K562 (cell line): ENCODE measurements around the gene IL20RA. TPM values are rescaled to one million over a fixed set of nuclear protein-coding genes. Genes with fewer than 3 reads are reported as not detected.

Source experiments
- NFE2L1 ChIP-seq: fragments of 450-650 bp; IDR thresholded peaks from 2 replicates; pipeline ENCODE4 v1.6.1; 2016; ENCODE audit warnings: missing genetic modification characterization, low read depth, mild to moderate bottlenecking, missing compliant biosample characterization, moderate library complexity, borderline replicate concordance
- NFIX ChIP-seq: fragments of 250-450 bp; sonication (Bioruptor Pico); IDR thresholded peaks from 2 replicates; pipeline ENCODE4 v1.4.0; 2020; ENCODE audit warnings: low read depth, mild to moderate bottlenecking, moderate library complexity
- polyA plus RNA-seq, 8 experiments: library from polyadenylated mRNA; depleted of rRNA in 4 of 8; stranded (reverse) in 5 of 8; unstranded in 3 of 8; fragments of >200 nt; fragmentation: Nextera tagmentation in 2 of 8; fragmentation: Illumina TruSeq in 1 of 8; extraction: Ambion mirVana in 2 of 8; extraction: Trizol in 1 of 8; gene quantifications; 2 replicates each; pipeline versions ENCODE4 v1.2.1 to v1.2.3, GENCODE V29; 2011 to 2014; ENCODE audit warnings: inconsistent platforms in 1 of 8, missing spikeins in 1 of 8
- total RNA-seq, 7 experiments: library from RNA; depleted of rRNA in 6 of 7; stranded (reverse); fragments of >200 nt in 6 of 7; fragmentation: Illumina TruSeq in 2 of 7; extraction: Trizol in 2 of 7; gene quantifications; 2 replicates each; pipeline versions ENCODE4 v1.2.1 to v1.2.3, GENCODE V29; 2011 to 2021; ENCODE audit warnings: low replicate concordance in 1 of 7
- TF ChIP-seq, protein P1 (sequence below): fragments of 450-650 bp; IDR thresholded peaks from 2 replicates; pipeline ENCODE4 v1.6.1; 2018; ENCODE audit not compliant: partially characterized antibody
- TF ChIP-seq, protein P2 (sequence below): IDR thresholded peaks from 2 replicates; pipeline ENCODE4 v1.6.1; 2011; ENCODE audit warnings: borderline replicate concordance, low read depth, mild to moderate bottlenecking, moderate library complexity, low read length; ENCODE audit not compliant: insufficient read depth, poor library complexity, severe bottlenecking

Gene IL20RA
- total and polyA plus RNA-seq, 9 of the 15 experiments (the other 6 are each of a cell fraction or from before 2014, with no cell fraction given): not detected

DNA sequence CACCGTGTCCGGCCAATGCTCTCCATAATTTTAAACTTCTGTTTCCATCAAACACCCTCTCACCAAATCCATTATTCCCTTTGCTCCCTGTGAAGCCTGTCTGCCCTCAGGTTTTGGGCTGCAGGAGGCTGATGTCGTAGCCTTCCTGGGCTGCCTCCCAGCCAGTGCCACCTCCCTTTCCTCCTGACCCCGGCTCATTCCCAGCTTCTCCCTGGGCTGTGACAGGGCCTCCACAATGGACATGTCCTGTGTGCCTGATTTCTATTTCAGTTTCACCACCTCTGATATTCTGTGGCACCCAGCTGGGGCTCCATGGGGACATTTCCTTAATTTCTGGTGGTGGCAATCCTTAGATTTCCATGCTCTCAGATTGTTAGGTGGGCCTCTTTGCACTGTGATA is 28.8 kb downstream of the IL20RA start (continued):
- TF ChIP-seq, protein P1, sequence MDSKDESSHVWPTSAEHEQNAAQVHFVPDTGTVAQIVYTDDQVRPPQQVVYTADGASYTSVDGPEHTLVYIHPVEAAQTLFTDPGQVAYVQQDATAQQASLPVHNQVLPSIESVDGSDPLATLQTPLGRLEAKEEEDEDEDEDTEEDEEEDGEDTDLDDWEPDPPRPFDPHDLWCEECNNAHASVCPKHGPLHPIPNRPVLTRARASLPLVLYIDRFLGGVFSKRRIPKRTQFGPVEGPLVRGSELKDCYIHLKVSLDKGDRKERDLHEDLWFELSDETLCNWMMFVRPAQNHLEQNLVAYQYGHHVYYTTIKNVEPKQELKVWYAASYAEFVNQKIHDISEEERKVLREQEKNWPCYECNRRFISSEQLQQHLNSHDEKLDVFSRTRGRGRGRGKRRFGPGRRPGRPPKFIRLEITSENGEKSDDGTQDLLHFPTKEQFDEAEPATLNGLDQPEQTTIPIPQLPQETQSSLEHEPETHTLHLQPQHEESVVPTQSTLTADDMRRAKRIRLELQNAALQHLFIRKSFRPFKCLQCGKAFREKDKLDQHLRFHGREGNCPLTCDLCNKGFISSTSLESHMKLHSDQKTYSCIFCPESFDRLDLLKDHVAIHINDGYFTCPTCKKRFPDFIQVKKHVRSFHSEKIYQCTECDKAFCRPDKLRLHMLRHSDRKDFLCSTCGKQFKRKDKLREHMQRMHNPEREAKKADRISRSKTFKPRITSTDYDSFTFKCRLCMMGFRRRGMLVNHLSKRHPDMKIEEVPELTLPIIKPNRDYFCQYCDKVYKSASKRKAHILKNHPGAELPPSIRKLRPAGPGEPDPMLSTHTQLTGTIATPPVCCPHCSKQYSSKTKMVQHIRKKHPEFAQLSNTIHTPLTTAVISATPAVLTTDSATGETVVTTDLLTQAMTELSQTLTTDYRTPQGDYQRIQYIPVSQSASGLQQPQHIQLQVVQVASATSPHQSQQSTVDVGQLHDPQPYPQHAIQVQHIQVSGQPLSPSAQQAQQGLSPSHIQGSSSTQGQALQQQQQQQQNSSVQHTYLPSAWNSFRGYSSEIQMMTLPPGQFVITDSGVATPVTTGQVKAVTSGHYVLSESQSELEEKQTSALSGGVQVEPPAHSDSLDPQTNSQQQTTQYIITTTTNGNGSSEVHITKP: no peak
- TF ChIP-seq NFIX (CRISPR knock-in tag) (no peak), NFE2L1 (tag) (no peak)
- TF ChIP-seq, protein P2, sequence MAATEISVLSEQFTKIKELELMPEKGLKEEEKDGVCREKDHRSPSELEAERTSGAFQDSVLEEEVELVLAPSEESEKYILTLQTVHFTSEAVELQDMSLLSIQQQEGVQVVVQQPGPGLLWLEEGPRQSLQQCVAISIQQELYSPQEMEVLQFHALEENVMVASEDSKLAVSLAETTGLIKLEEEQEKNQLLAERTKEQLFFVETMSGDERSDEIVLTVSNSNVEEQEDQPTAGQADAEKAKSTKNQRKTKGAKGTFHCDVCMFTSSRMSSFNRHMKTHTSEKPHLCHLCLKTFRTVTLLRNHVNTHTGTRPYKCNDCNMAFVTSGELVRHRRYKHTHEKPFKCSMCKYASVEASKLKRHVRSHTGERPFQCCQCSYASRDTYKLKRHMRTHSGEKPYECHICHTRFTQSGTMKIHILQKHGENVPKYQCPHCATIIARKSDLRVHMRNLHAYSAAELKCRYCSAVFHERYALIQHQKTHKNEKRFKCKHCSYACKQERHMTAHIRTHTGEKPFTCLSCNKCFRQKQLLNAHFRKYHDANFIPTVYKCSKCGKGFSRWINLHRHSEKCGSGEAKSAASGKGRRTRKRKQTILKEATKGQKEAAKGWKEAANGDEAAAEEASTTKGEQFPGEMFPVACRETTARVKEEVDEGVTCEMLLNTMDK: no peak
